Urothelium cell line (cell line): ENCODE data around the gene COL28A1.
A peak's percentile ranks its signal among the peaks of the same experiment; 100 is the strongest.
"Not testable (repeated sequence)": the region's sequence is repeated elsewhere in the genome, so short reads cannot be mapped to it uniquely, and the experiment has no call there.

Source experiments
- DNase-seq: peaks from one replicate; pipeline ENCODE4 v3.0.0; 2011; ENCODE audit warnings: low spot score, mixed read lengths
- FAIRE-seq: peaks from 2 replicates; lab custom pipeline; 2011; peaks lifted over from hg19 to GRCh38; lab: Jason Lieb, UNC

The COL28A1 gene

GRCh38 chr7:7519528-7519927, 16.1 kb downstream of the COL28A1 start:
- no peak for FAIRE-seq
- DNase-seq = no peak

- no peak for DNase-seq
- no peak for FAIRE-seq
These were observed 16.6 kb downstream of the COL28A1 start for GRCh38 chr7:7519056-7519455.

GRCh38 chr7:7517754-7518153, 17.9 kb downstream of the COL28A1 start:
- FAIRE-seq = no peak
- no peak for DNase-seq

- no peak for FAIRE-seq
- no peak for DNase-seq
These were observed 19.0 kb downstream of the COL28A1 start for GRCh38 chr7:7516662-7517061.

GRCh38 chr7:7516156-7516555, 19.5 kb downstream of the COL28A1 start:
- no peak for DNase-seq
- no peak for FAIRE-seq

- DNase-seq = no peak
- FAIRE-seq = peak; percentile 91
These were observed 22.6 kb downstream of the COL28A1 start for GRCh38 chr7:7512861-7513597.

GRCh38 chr7:7510794-7511193, 24.9 kb downstream of the COL28A1 start:
- no peak for DNase-seq
- FAIRE-seq = no peak

- DNase-seq (no peak), FAIRE-seq (no peak)
These were observed 29.8 kb downstream of the COL28A1 start for GRCh38 chr7:7505915-7506314.

- DNase-seq = no peak
- no peak for FAIRE-seq
These were observed 30.6 kb downstream of the COL28A1 start for GRCh38 chr7:7504910-7505704.

- FAIRE-seq = peak; percentile 76
- no peak for DNase-seq
These were observed 35.8 kb downstream of the COL28A1 start for GRCh38 chr7:7499892-7500291.

- DNase-seq = no peak
- peak; percentile 92 for FAIRE-seq
These were observed 36.8 kb downstream of the COL28A1 start for GRCh38 chr7:7498856-7499255.

- DNase-seq (no peak), FAIRE-seq (no peak)
These were observed 39.4 kb downstream of the COL28A1 start for GRCh38 chr7:7496311-7496710.

GRCh38 chr7:7495171-7495570, 40.5 kb downstream of the COL28A1 start:
- DNase-seq (no peak), FAIRE-seq (peak; percentile 9)

GRCh38 chr7:7491044-7491443, 44.6 kb downstream of the COL28A1 start:
- DNase-seq = no peak

GRCh38 chr7:7490003-7490402, 45.7 kb downstream of the COL28A1 start:
- no peak for DNase-seq
- peak; percentile 95 for FAIRE-seq

More at GRCh38 chr7:7491044-7491443, 44.6 kb downstream of the COL28A1 start:
- peak; percentile 81 for FAIRE-seq

GRCh38 chr7:7489546-7489945, 46.1 kb downstream of the COL28A1 start:
- no peak for DNase-seq
- no peak for FAIRE-seq

- no peak for FAIRE-seq
- no peak for DNase-seq
These were observed 49.3 kb downstream of the COL28A1 start for GRCh38 chr7:7486362-7486761.

GRCh38 chr7:7484072-7484471, 51.6 kb downstream of the COL28A1 start:
- DNase-seq = no peak
- no peak for FAIRE-seq

GRCh38 chr7:7481802-7482201, 53.9 kb downstream of the COL28A1 start:
- FAIRE-seq (no peak), DNase-seq (no peak)

- FAIRE-seq (no peak), DNase-seq (no peak)
These were observed 56.3 kb downstream of the COL28A1 start for GRCh38 chr7:7479275-7479805.

- DNase-seq (no peak), FAIRE-seq (peak; percentile 70)
These were observed 57.1 kb downstream of the COL28A1 start for GRCh38 chr7:7478569-7478968.

GRCh38 chr7:7477641-7478040, 58.0 kb downstream of the COL28A1 start:
- not testable (repeated sequence) for DNase-seq, FAIRE-seq
